Astrocyte (in vitro differentiated cells and primary cell): ENCODE results near the gene TNNI3K. TPM values are rescaled to one million over a fixed set of nuclear protein-coding genes. Genes with fewer than 3 reads are reported as not detected.
"Not testable (repeated sequence)": the region's sequence is repeated elsewhere in the genome, so short reads cannot be mapped to it uniquely, and the experiment has no call there.

Source experiments
- DNase-seq: peaks from one replicate; pipeline ENCODE4 v3.0.0-alpha.2; 2010; ENCODE audit warnings: low read depth
- FAIRE-seq: peaks from 2 replicates; lab custom pipeline; 2011; peaks lifted over from hg19 to GRCh38; lab: Jason Lieb, UNC
- H2AFZ ChIP-seq: 2 replicates; pipeline ENCODE4 v1.6.0; 2012; ENCODE audit warnings: low read depth, low read length, inconsistent platforms
- H3K27ac ChIP-seq: 2 replicates; pipeline ENCODE4 v1.5.1; 2011; ENCODE audit warnings: low read depth, low read length, inconsistent platforms
- H3K27me3 ChIP-seq: 2 replicates; pipeline ENCODE4 v1.6.0; 2011; ENCODE audit warnings: low read length, inconsistent platforms; ENCODE audit not compliant: insufficient read depth
- H3K36me3 ChIP-seq: 2 replicates; pipeline ENCODE4 v1.5.1; 2011; ENCODE audit warnings: low read length, inconsistent platforms; ENCODE audit not compliant: insufficient read depth
- H3K4me1 ChIP-seq: 2 replicates; pipeline ENCODE4 v1.5.1; 2011; ENCODE audit warnings: low read length, inconsistent platforms; ENCODE audit not compliant: insufficient read depth
- H3K4me2 ChIP-seq: 2 replicates; pipeline ENCODE4 v1.6.0; 2012; ENCODE audit warnings: low read length, inconsistent platforms
- H3K4me3 ChIP-seq: 2 replicates; pipeline ENCODE4 v1.5.1; 2011; ENCODE audit warnings: low read depth, mild to moderate bottlenecking, low read length, inconsistent platforms; ENCODE audit not compliant: insufficient read depth
- H3K79me2 ChIP-seq: 2 replicates; pipeline ENCODE4 v1.6.0; 2012; ENCODE audit warnings: mild to moderate bottlenecking, low read length, inconsistent platforms; ENCODE audit not compliant: insufficient read depth
- H3K9ac ChIP-seq: 2 replicates; pipeline ENCODE4 v1.6.0; 2012; ENCODE audit warnings: mild to moderate bottlenecking, low read length, inconsistent platforms
- H3K9me3 ChIP-seq: 2 replicates; pipeline ENCODE4 v1.5.1; 2012; ENCODE audit warnings: low read depth, mild to moderate bottlenecking, low read length, inconsistent platforms; ENCODE audit not compliant: insufficient read depth
- H4K20me1 ChIP-seq: 2 replicates; pipeline ENCODE4 v1.6.0; 2012; ENCODE audit warnings: low read length, inconsistent platforms; ENCODE audit not compliant: insufficient read depth
- H3K27ac Mint-ChIP-seq: one replicate; pipeline ENCODE4 v1.8.0; 2021; ENCODE audit warnings: mild to moderate bottlenecking, mixed read lengths; ENCODE audit not compliant: unreplicated experiment
- H3K27me3 Mint-ChIP-seq: one replicate; pipeline ENCODE4 v1.8.0; 2021; ENCODE audit warnings: low read depth, mixed read lengths; ENCODE audit not compliant: unreplicated experiment
- H3K36me3 Mint-ChIP-seq: one replicate; pipeline ENCODE4 v1.8.0; 2021; ENCODE audit warnings: low read depth, mixed read lengths; ENCODE audit not compliant: unreplicated experiment
- H3K4me1 Mint-ChIP-seq: one replicate; pipeline ENCODE4 v1.8.0; 2021; ENCODE audit warnings: low read depth, mixed read lengths; ENCODE audit not compliant: unreplicated experiment
- H3K4me3 Mint-ChIP-seq: one replicate; pipeline ENCODE4 v1.8.0; 2021; ENCODE audit warnings: mild to moderate bottlenecking, moderate library complexity, mixed read lengths; ENCODE audit not compliant: unreplicated experiment
- H3K9me3 Mint-ChIP-seq: one replicate; pipeline ENCODE4 v1.8.0; 2021; ENCODE audit warnings: mild to moderate bottlenecking, mixed read lengths; ENCODE audit not compliant: unreplicated experiment
- EZH2 ChIP-seq: IDR thresholded peaks from 2 replicates; pipeline ENCODE4 v1.6.1; 2012; ENCODE audit warnings: mild to moderate bottlenecking, low read length, inconsistent platforms; ENCODE audit not compliant: insufficient read depth
- total RNA-seq: library from RNA; stranded (reverse); gene quantifications from 2 replicates; pipeline ENCODE4 v1.2.1, GENCODE V29; 2021
- TF ChIP-seq, protein P1 (sequence below): IDR thresholded peaks from 2 replicates; pipeline ENCODE4 v1.5.1; 2011; ENCODE audit warnings: low read depth, mild to moderate bottlenecking, inconsistent platforms, low read length, moderate library complexity; ENCODE audit not compliant: insufficient read depth

The TNNI3K gene
- total RNA-seq, 1 donor from 2014 or later, result 0.45 TPM

- TF ChIP-seq, protein P1, sequence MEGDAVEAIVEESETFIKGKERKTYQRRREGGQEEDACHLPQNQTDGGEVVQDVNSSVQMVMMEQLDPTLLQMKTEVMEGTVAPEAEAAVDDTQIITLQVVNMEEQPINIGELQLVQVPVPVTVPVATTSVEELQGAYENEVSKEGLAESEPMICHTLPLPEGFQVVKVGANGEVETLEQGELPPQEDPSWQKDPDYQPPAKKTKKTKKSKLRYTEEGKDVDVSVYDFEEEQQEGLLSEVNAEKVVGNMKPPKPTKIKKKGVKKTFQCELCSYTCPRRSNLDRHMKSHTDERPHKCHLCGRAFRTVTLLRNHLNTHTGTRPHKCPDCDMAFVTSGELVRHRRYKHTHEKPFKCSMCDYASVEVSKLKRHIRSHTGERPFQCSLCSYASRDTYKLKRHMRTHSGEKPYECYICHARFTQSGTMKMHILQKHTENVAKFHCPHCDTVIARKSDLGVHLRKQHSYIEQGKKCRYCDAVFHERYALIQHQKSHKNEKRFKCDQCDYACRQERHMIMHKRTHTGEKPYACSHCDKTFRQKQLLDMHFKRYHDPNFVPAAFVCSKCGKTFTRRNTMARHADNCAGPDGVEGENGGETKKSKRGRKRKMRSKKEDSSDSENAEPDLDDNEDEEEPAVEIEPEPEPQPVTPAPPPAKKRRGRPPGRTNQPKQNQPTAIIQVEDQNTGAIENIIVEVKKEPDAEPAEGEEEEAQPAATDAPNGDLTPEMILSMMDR, result no peak
- no peak overlapping the region for H3K4me3 Mint-ChIP-seq
- Histone ChIP-seq H3K36me3 (no peaks in the 10 kb centered on the region), H3K9me3 (no peaks in the 10 kb centered on the region), H3K27me3 (no peaks in the 10 kb centered on the region), H3K27ac (no peak overlapping the region), H3K4me1 (peaks cover 4% of the 10 kb centered on the region), H3K79me2 (no peaks in the 10 kb centered on the region), H3K4me2 (peak overlapping the region; percentile 15), H4K20me1 (no peaks in the 10 kb centered on the region), H2AFZ (no peak overlapping the region), H3K4me3 (no peak overlapping the region), H3K9ac (no peak overlapping the region)
- no peaks in the 10 kb centered on the region for H3K36me3 Mint-ChIP-seq
- DNase-seq (peak; percentile 42), FAIRE-seq (no peak)
- peaks cover 25% of the 10 kb centered on the region for H3K4me1 Mint-ChIP-seq
- no peaks in the 10 kb centered on the region for H3K9me3 Mint-ChIP-seq
- H3K27me3 Mint-ChIP-seq, result no peaks in the 10 kb centered on the region
- H3K27ac Mint-ChIP-seq, result peak overlapping the region; percentile 42
Measured at GRCh38 chr1:74246315-74246714, 11.1 kb downstream of the TNNI3K start.

GRCh38 chr1:74247881-74248528 is 12.8 kb downstream of the TNNI3K start:
- Histone ChIP-seq H3K27ac (no peak overlapping the region), H3K4me1 (peaks cover 4% of the 10 kb centered on the region), H3K4me3 (no peak overlapping the region), H3K9me3 (no peaks in the 10 kb centered on the region), H3K36me3 (no peaks in the 10 kb centered on the region), H2AFZ (no peak overlapping the region), H3K79me2 (no peaks in the 10 kb centered on the region), H3K9ac (no peak overlapping the region), H4K20me1 (no peaks in the 10 kb centered on the region), H3K4me2 (no peak overlapping the region), H3K27me3 (no peaks in the 10 kb centered on the region)
- TF ChIP-seq EZH2, result no peak
- TF ChIP-seq, protein P1, result no peak
- H3K4me3 Mint-ChIP-seq, result no peak overlapping the region
- FAIRE-seq (no peak), DNase-seq (no peak)
- peaks cover 25% of the 10 kb centered on the region for H3K4me1 Mint-ChIP-seq
- H3K27ac Mint-ChIP-seq, result no peak overlapping the region
- no peaks in the 10 kb centered on the region for H3K27me3 Mint-ChIP-seq
- no peaks in the 10 kb centered on the region for H3K36me3 Mint-ChIP-seq
- no peaks in the 10 kb centered on the region for H3K9me3 Mint-ChIP-seq

- not testable (repeated sequence) for H3K9me3 Mint-ChIP-seq, H3K79me2 ChIP-seq, H3K36me3 ChIP-seq, H3K4me2 ChIP-seq, H2AFZ ChIP-seq, H4K20me1 ChIP-seq, H3K9me3 ChIP-seq, H3K27ac ChIP-seq, H3K4me3 Mint-ChIP-seq, H3K27me3 Mint-ChIP-seq, H3K4me1 ChIP-seq, FAIRE-seq, H3K9ac ChIP-seq, H3K27ac Mint-ChIP-seq, H3K36me3 Mint-ChIP-seq, H3K4me3 ChIP-seq, H3K27me3 ChIP-seq, H3K4me1 Mint-ChIP-seq, DNase-seq
Measured at GRCh38 chr1:74253243-74253824, 18.1 kb downstream of the TNNI3K start.
